HG03108 (cell line): ENCODE results near the gene ITGB1BP1.
A peak's percentile ranks its signal among the peaks of the same experiment; 100 is the strongest.

Experiments
- ATAC-seq: cut with Tn5 transposase; IDR thresholded peaks from one replicate; pipeline ENCODE4 v1.9.1; 2021; ENCODE audit warnings: moderate library complexity; ENCODE audit not compliant: unreplicated experiment

The ITGB1BP1 gene

GRCh38 chr2:9428965-9429577, 5.7 kb upstream of the ITGB1BP1 start:
- ATAC-seq: no peak

DNA sequence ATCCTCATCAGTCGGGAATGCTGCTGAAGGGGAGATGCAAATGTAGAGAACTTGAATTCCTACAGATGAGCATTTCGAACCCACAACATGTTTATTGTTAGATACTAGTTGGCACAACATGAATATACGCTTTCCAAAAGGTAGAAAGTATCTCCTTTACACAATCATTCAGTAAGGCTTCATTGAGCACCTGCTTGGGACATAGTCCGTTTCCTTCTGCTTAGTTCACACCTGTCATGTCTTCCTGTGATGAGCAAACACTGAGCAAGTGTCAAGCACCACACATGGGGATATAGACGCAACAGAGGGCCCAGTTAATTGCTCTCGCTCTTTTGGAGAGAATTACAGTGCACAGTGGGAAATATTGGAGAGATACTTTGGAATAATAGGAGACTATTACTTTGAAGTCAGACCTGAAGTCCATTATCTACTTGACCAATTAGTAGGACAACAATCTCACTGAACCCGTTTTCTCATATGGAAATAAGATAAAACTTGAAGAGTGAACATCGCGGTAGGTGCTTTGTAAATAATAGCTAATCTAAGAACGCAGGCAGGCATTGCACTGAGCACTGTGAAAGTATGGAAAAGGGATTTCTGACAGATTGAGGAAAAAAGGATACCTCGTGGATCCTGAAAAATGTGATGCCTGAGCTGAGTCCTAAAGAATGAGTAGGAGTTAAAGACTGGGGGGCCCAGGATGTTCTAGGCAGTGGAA, 1.3 kb upstream of the ITGB1BP1 start:
- no peak for ATAC-seq

DNA sequence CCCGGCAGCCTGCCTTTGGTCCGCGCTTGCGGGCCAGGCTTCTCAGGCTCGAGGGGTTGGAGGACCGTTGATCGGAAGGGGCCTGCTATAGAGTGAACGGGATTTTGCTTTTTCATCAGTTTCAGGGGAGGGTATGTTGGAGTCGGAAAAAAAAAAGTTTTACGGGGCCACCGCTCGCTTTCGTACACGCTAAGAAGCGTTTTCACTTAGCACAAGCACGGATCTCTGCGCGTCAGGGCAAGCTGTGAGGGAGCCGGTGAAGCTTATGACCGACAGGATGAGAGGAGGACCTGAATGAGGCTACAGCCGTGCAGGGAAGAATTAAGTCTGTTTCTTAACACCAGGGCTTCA, 569 bp upstream of the ITGB1BP1 start:
- no peak for ATAC-seq

GRCh38 chr2:9422321-9423099, 818 bp downstream of the ITGB1BP1 start:
- ATAC-seq: peak; percentile 12

- ATAC-seq: no peak
Observed at GRCh38 chr2:9420495-9420894, 2.8 kb downstream of the ITGB1BP1 start.

DNA sequence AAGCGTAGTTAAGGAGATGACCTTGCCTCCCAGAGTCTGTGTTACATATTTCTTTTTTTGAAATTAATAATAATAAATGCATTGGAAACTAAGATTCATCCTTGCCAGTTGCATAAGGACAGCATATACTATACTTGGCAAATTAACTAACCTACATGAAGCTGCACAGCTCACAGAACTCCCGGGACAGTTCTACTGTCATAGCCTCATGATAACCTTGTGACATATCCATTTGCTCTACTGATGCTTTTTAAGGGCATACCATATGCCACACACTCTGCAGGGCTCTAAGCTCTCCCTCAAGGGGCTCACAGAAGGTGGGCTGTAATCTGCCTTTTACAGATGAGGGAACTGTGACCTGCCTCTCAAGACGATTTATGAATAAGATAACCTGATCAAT, 3.8 kb downstream of the ITGB1BP1 start:
- ATAC-seq: no peak

DNA sequence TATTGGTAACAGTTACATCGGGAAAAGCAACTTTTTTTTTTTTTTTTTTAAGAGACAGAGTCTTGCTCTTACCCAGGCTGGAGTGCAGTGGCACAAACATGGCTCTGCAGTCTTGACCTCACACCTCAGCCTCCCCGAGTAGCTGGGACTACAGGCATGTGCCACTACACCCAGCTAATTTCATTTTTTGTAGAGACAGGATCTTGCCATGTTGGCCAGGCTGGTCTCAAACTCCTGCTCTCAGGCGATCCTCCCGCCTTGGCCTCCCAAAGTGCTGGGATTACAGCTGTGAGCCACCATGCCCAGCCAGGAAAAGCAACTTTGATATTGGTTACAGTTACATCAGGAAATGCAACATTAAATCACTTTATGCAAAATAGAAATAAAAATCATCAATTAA, 4.6 kb downstream of the ITGB1BP1 start:
- no peak for ATAC-seq

DNA sequence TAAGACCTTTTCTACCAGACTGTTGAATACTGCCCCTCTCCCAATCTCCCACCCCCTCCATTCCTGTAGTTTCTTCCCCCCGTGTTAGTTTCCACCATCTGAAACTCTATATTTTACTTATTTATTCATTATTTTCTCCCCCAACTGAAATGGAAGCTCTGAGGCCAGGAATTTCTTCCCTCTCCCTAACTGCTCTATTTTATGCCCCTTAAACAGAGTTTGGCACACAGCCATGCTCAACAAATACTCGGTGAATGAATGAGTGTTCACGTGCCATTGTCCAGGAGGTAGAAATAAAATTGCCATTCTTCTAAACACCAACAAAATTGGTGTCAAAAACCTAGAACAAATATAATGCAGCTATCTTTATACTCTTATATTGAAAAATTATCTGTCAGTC, 5.6 kb downstream of the ITGB1BP1 start:
- ATAC-seq: no peak

DNA sequence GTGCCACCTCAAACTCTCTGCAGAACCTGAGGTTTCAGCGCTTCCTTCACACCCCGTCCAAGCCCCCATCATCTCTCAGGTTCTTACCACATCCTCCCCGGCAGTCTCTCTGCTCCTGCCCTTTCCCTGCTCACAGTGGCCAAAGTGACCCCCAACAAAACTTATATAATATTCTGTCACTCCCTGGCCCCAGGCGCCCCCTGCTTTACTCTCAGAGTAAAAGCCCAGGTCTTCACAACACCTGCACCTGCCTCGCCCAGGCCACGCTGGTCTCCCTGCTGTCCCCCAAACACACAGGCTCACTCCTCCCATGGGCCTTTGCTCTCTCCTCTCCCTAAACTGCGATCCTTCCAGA, 6.4 kb downstream of the ITGB1BP1 start:
- ATAC-seq: no peak

- ATAC-seq: no peak
Observed at GRCh38 chr2:9416267-9416961, 6.9 kb downstream of the ITGB1BP1 start.

DNA sequence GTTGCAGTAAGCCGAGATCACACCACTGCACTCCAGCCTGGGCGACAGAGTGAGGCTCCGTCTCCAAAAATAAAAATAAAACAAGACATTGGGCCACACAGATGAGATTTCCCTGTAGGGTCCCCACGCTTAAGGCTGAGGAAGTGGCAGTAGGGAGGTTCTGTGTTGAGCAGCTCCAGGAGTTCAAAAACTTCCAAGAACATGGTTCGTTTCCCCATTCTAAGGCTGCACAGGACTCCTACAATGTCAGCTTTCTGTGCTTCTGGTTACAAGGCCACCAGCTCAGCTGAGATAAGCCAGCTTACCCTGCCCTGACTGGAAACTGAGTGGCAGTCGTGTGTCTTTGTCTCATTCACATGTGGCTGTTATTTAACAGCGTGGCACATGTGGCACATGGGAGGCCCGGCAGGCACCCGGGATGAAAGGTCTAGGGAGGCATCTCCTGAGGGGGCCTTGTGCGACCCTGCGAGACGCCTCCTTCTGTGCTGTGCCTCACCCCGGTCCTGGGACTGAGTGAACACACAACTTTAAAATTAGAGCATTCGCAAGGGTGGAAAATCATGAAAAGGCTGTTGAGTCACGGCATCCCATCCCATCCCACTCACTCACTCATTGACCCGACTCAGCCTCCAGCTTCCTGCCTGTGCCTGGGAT, 7.7 kb downstream of the ITGB1BP1 start:
- ATAC-seq: no peak

DNA sequence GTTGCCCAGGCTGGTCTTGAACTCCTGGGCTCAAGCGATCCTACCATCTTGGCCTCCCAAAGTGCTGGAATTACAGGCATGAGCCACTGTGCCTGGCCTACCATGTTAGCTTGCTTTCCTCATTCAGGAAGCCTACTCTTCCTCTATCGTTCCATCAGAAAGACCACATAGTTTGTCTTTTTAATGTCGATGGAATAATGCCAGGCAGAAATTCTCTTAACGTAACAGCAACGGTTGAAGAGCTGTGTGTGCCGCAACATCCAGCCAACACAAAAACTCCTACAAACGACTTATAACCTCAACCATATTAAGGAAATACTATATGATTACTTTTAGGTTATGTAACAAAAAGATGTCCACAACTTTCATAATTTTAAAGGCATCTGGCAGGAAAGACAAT, 10.5 kb downstream of the ITGB1BP1 start:
- ATAC-seq: no peak

GRCh38 chr2:9410108-9410507, 13.2 kb downstream of the ITGB1BP1 start:
- ATAC-seq: no peak

DNA sequence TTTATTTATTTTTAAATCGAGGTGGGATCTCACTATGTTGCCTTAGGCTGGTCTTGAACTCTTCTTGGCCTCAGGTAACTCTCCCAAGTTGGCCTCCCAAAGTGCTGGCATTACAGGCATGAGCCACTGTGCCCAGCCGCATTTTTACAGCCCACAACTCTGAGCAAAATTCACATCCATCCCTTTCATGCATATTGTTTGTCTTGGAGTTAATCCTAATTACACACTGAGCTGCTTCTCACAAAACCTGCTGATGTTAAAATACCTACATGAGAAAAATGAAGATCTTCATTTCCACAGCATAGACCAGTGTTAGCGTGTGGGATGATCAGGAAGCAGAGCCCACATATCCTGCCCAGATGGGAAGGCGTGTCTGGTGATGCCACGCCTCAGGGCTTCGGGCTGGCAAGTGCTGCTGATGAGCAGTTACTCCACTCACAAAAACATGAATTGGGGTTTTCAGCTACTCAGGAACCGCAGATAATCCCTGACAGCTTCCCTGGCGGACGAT, 14.6 kb downstream of the ITGB1BP1 start:
- ATAC-seq: no peak

GRCh38 chr2:9407363-9407811, 15.9 kb downstream of the ITGB1BP1 start:
- ATAC-seq: no peak

GRCh38 chr2:9406529-9407362, 16.6 kb downstream of the ITGB1BP1 start:
- ATAC-seq: no peak

DNA sequence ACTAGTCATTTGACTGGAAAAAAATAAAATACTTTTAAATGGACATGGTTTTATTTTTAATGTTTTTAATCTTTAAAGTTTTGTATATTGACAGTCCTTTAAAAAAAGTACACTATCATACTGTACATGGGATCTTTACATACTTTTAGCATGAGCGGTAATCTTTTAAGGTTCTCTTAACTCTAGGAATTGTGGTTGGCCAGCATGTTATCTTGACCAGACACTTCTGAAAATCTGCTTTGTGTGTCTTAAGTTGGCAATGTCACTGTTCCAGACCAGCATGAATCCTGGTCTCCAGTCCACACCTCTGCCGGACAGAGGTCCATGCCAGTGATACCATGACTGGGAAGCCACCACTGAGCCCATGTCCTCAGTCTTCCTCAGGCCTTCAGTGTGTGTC, 17.7 kb downstream of the ITGB1BP1 start:
- no peak for ATAC-seq

DNA sequence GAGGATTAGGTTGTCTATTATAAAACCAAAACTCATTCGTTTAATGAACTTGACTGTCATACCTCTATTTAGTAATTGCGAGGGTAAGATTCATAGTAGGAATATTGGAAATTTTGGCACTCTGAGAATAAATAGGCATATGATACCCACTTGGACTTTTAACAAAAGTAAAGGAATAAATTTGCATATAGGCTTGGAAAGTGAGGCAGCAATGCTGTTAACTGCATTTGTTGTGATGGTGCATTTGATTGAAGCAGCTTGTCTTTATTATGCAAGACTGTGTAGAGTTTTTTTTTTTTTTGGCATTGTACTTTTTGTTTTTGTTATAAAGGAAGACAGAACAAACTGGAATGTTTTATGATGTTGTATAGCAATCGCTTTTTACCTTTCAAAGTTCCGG, 18.9 kb downstream of the ITGB1BP1 start:
- ATAC-seq: no peak

- ATAC-seq: no peak
Observed at GRCh38 chr2:9403924-9404323, 19.4 kb downstream of the ITGB1BP1 start.
